GM19328 (cell line): ENCODE results near the gene APOL3.
"Not testable (repeated sequence)": the region's sequence is repeated elsewhere in the genome, so short reads cannot be mapped to it uniquely, and the experiment has no call there.

Source experiments
- ATAC-seq: cut with Tn5 transposase; IDR thresholded peaks from one replicate; pipeline ENCODE4 v1.9.1; 2021; ENCODE audit warnings: mild to moderate bottlenecking, moderate library complexity; ENCODE audit not compliant: unreplicated experiment

Gene APOL3

GRCh38 chr22:36104435-36104834 lies 56.1 kb downstream of the APOL3 start:
- ATAC-seq: no peak

GRCh38 chr22:36103891-36104290 lies 56.7 kb downstream of the APOL3 start:
- ATAC-seq: no peak

DNA sequence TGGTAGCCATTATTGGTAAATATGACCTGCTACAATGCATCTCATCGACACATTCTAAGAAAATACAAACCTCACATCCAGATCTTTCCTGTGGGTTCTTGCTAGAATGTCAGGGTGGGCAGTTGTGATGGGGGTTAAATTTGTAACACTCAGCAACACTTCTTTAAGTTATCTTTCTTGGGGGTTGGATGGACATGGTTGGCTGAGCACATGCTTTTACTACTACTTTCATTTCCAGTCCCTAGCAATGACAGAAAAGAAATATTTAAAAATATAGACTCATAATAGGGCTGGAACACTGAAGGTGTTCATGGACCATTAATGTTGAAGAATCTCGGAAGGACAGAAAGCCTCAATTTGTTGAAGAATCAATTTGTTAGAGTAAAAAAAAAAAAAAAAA lies 57.6 kb downstream of the APOL3 start:
- ATAC-seq: no peak

DNA sequence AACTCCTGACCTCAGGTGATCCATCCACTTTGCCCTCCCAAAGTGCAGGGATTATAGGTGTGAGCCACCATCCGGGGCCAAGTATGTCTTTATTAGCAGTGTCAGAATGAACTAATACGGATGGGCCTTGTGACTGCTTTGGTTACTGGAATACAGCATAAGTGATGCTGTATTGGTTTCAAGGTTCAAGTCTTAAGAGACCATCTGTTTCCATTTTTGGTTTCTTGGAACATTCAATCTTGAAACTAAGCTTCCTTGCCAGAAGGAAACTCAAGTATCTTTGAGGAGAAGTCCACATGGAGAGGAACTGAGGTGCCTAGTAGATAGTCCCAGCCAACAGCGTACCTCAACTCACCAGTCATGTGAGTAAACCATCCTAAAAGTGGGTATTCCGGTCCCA lies 58.8 kb downstream of the APOL3 start:
- ATAC-seq: no peak

- not testable (repeated sequence) for ATAC-seq
Observed at GRCh38 chr22:36100908-36101307, 59.6 kb downstream of the APOL3 start.

GRCh38 chr22:36100134-36100824 lies 60.3 kb downstream of the APOL3 start:
- no peak for ATAC-seq

- not testable (repeated sequence) for ATAC-seq
Observed at GRCh38 chr22:36099561-36099960, 61.0 kb downstream of the APOL3 start.

DNA sequence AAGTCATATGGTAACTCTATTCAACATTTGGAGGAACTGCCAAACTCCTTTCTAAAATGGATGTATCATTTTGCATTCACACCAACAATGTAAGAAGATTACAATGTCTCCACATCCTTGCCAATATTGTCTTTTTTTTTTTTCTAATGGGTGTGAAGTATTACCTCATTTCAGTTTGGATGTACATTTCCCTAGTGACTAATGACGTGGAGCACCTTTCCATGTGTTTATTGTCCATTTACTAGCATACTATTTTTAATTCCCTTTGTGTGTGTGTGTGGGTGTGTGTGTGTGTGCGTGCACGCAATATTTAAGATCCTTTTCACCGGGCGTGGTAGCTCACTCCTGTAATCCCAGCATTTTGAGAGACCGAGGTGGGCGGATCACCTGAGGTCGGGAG lies 62.7 kb downstream of the APOL3 start:
- ATAC-seq: no peak

DNA sequence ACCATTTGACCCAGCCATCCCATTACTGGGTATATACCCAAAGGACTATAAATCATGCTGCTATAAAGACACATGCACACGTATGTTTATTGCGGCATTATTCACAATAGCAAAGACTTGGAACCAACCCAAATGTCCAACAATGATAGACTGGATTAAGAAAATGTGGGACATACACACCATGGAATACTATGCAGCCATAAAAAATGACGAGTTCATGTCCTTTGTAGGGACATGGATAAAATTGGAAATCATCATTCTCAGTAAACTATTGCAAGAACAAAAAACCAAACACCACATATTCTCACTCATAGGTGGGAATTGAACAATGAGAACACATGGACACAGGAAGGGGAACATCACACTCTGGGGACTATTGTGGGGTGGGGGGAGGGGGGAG lies 69.8 kb downstream of the APOL3 start:
- not testable (repeated sequence) for ATAC-seq
